Measurements from ENCODE around the gene ERVV-1. TPM values are rescaled to one million over a fixed set of nuclear protein-coding genes. Genes with fewer than 3 reads are reported as not detected.
A peak's percentile ranks its signal among the peaks of the same experiment; 100 is the strongest.
"Not testable (repeated sequence)": the region's sequence is repeated elsewhere in the genome, so short reads cannot be mapped to it uniquely, and the experiment has no call there.

The ERVV-1 gene
- total RNA-seq (2014; rRNA removed; shearing (Covaris generic)) = not detected in 2 replicates

GRCh38 chr19:53013621-53014020 lies at the start of gene ERVV-1:
Gene ERVV-1, plus strand, starts transcription at chr19:53013921. Its CDS starts 170 bp downstream, at chr19:53014091.
- DNase-seq (ENCODE audit: low spot score) = no peak

GRCh38 chr19:52967772-52968171 lies 45.9 kb upstream of the ERVV-1 start:
- no peak for DNase-seq (ENCODE audit: low spot score)

- no peak for DNase-seq (ENCODE audit: low spot score)
Observed at GRCh38 chr19:52981329-52981728, 32.4 kb upstream of the ERVV-1 start.

GRCh38 chr19:52983167-52983566 lies 30.6 kb upstream of the ERVV-1 start:
- not testable (repeated sequence) for DNase-seq (ENCODE audit: low spot score)

GRCh38 chr19:52987221-52987620 lies 26.5 kb upstream of the ERVV-1 start:
- no peak for DNase-seq (ENCODE audit: low spot score)

GRCh38 chr19:52988506-52988905 lies 25.2 kb upstream of the ERVV-1 start:
- DNase-seq (ENCODE audit: low spot score) = no peak

- DNase-seq (ENCODE audit: low spot score) = peak; percentile 76
Observed at GRCh38 chr19:52990759-52991418, 22.8 kb upstream of the ERVV-1 start.

GRCh38 chr19:52991484-52991883 lies 22.2 kb upstream of the ERVV-1 start:
- DNase-seq (ENCODE audit: low spot score) = peak; percentile 96

- DNase-seq (ENCODE audit: low spot score) = no peak
Observed at GRCh38 chr19:52992109-52993004, 21.4 kb upstream of the ERVV-1 start.

GRCh38 chr19:52993342-52994178 lies 20.2 kb upstream of the ERVV-1 start:
- peak; percentile 35 for DNase-seq (ENCODE audit: low spot score)

GRCh38 chr19:52995711-52996110 lies 18.0 kb upstream of the ERVV-1 start:
- DNase-seq (ENCODE audit: low spot score) = no peak

- DNase-seq (ENCODE audit: low spot score) = no peak
Observed at GRCh38 chr19:52997975-52998374, 15.7 kb upstream of the ERVV-1 start.

GRCh38 chr19:53002479-53002878 lies 11.2 kb upstream of the ERVV-1 start:
- no peak for DNase-seq (ENCODE audit: low spot score)

GRCh38 chr19:53004242-53004641 lies 9.5 kb upstream of the ERVV-1 start:
- DNase-seq (ENCODE audit: low spot score) = peak; percentile 33

- DNase-seq (ENCODE audit: low spot score) = no peak
Observed at GRCh38 chr19:53007200-53007599, 6.5 kb upstream of the ERVV-1 start.

- no peak for DNase-seq (ENCODE audit: low spot score)
Observed at GRCh38 chr19:53007606-53008005, 6.1 kb upstream of the ERVV-1 start.

GRCh38 chr19:53008061-53008778 lies 5.5 kb upstream of the ERVV-1 start:
- no peak for DNase-seq (ENCODE audit: low spot score)

GRCh38 chr19:53010494-53010893 lies 3.2 kb upstream of the ERVV-1 start:
- no peak for DNase-seq (ENCODE audit: low spot score)

GRCh38 chr19:53012006-53012405 lies 1.7 kb upstream of the ERVV-1 start:
- DNase-seq (ENCODE audit: low spot score) = no peak

- no peak for DNase-seq (ENCODE audit: low spot score)
Observed at GRCh38 chr19:53015159-53015558, 1.4 kb downstream of the ERVV-1 start.

- no peak for DNase-seq (ENCODE audit: low spot score)
Observed at GRCh38 chr19:53015730-53016129, 2.0 kb downstream of the ERVV-1 start.
